Rectal smooth muscle tissue (tissue), 1 donor: Measurements from ENCODE around the gene SIGLEC1.

Experiments used
- H3K27ac ChIP-seq: one replicate; pipeline ENCODE4 v1.7.0; 2013; ENCODE audit warnings: low read depth, low read length, inconsistent platforms
- H3K27me3 ChIP-seq: one replicate; pipeline ENCODE4 v1.7.0; 2013; ENCODE audit warnings: low read length; ENCODE audit not compliant: control insufficient read depth, insufficient read depth
- H3K36me3 ChIP-seq: one replicate; pipeline ENCODE4 v1.7.0; 2013; ENCODE audit warnings: low read length; ENCODE audit not compliant: control insufficient read depth, insufficient read depth
- H3K4me1 ChIP-seq: one replicate; pipeline ENCODE4 v1.7.0; 2013; ENCODE audit warnings: low read length; ENCODE audit not compliant: control insufficient read depth, insufficient read depth
- H3K4me3 ChIP-seq: one replicate; pipeline ENCODE4 v1.7.0; 2013; ENCODE audit warnings: low read length
- H3K9ac ChIP-seq: one replicate; pipeline ENCODE4 v1.7.0; 2013; ENCODE audit warnings: low read length

SIGLEC1 gene

GRCh38 chr20:3677733-3678132 is 34.7 kb downstream of the SIGLEC1 start:
- H3K9ac ChIP-seq: no peak overlapping the region
- peaks cover 36% of the 10 kb centered on the region for H3K4me1 ChIP-seq
- H3K4me3 ChIP-seq: no peak overlapping the region
- H3K27me3 ChIP-seq: peaks cover 8% of the 10 kb centered on the region
- H3K27ac ChIP-seq: peak overlapping the region; percentile 63
- peaks cover 3% of the 10 kb centered on the region for H3K36me3 ChIP-seq

DNA sequence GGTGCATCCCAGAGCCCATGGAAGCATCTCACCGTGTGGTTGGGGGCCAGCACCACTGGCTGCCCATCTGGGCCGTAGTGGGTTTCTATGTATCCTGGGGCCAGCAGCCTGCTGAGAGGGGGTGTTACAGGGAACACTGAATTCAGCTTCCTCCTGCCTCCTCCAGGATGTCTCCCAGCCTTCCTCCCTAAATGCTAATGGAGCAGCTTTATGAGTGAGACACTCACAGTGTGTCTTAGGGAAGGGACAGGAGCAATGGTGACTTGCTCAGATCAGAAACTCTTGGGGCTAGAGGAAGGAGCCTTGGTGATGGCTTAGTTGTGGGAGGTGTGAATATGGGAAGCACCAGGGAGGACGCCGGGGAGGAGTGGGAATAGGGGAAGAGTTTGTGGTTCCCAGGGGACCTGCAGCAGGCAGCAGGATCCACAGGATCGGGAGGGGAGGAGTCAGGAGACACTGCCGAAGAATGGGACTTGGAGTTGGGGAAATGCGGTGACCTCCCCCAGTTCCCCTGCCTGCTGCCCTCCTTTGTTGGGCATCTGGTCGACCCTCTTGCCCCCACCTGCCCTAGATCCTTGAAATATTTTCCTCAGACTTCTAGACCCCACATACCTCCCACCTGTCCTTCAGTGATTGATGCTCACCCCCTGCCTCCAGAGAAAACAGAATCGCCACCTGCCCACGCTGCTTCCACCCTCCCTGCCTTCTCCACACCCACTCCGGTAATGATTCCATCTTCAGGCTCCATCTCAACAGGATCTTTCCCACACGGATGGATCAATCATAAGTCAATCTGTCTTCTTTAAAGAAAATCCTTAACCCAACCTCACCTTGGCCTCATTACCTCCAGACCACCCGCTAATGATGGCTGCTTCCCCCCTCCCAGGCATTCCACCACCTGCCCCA is 37.2 kb downstream of the SIGLEC1 start:
- peaks cover 29% of the 10 kb centered on the region for H3K4me1 ChIP-seq
- no peak overlapping the region for H3K4me3 ChIP-seq
- peaks cover 7% of the 10 kb centered on the region for H3K36me3 ChIP-seq
- peaks cover 9% of the 10 kb centered on the region for H3K27me3 ChIP-seq
- H3K27ac ChIP-seq: no peak overlapping the region
- no peak overlapping the region for H3K9ac ChIP-seq

GRCh38 chr20:3674447-3674846 is 38.0 kb downstream of the SIGLEC1 start:
- Histone ChIP-seq H3K27ac (no peak overlapping the region), H3K36me3 (peaks cover 7% of the 10 kb centered on the region), H3K4me1 (peaks cover 21% of the 10 kb centered on the region), H3K27me3 (peaks cover 9% of the 10 kb centered on the region), H3K9ac (no peak overlapping the region), H3K4me3 (no peak overlapping the region)

DNA sequence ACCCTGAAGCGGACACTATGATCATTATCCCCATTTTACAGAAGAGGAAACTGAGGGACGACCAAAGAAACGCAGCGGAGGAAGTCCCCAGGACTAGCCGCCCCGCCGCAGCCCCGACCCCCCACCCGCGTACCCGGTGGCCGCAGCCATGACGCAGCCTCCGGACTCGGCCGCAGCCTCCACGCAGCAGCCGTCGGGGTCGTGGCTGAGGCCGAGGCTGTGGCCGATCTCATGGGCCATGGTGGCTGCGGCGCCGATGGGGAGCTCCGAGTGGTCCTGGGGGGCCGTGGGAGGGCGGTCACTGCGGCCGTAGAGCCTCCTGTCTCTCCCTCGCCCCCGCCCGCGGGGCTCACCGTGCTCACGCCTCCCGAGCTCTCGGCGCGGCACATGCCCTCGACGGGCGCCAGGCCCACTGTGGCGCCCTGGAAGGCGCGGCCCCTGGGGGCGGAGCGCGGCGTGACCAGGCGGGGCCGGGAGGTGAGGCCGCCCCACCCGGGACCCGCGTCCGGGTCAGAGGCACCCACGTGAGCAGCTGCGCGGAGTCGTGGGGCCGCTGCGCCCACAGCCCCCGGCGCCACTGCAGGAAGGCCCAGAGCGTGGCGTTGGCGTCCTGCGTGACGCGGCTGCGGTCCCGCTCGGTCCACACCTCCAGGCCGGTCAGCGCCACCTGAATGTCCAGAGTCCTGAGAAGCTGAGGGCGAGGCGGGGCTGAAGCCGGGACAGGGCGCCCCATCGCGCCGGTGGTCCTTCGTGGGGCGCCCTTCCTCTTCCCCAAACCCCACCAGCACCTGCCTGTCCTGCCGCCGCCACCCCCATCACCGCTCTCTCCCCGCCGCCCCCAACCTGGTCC is 39.0 kb downstream of the SIGLEC1 start:
- H3K4me3 ChIP-seq: no peak overlapping the region
- H3K9ac ChIP-seq: no peak overlapping the region
- H3K27me3 ChIP-seq: peaks cover 9% of the 10 kb centered on the region
- peaks cover 7% of the 10 kb centered on the region for H3K36me3 ChIP-seq
- H3K27ac ChIP-seq: no peak overlapping the region
- H3K4me1 ChIP-seq: peaks cover 15% of the 10 kb centered on the region

DNA sequence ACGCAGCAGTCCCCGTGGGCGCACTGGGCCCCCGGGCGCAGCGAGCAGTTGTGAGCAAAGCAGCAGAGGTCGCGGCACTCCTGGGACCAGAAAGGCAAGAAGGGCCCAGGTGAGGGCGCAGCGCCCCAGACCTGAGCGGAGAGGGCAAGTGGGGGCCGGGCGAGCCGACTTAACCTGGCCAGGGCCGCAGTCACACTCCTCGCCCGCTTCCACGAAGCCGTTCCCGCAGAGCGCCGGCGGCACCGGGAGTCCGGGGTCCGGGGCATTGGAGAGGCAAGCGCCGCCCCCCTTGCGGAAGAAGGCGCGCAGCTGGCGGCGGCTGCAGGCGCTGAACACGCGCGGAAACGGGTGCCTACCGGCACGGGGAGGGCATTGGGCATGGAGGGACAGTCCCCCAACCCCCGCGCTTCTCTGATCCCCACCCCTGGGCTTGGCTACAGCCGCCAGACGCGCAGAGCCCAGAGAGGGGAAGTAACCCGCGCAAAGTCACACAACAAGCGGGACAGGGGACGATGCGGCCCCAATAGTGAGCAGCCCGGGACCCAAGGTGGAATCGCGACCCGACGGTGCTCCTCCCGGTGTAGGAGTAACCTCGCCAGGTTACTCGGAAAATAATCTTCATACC is 39.7 kb downstream of the SIGLEC1 start:
- H3K4me1 ChIP-seq: peaks cover 10% of the 10 kb centered on the region
- no peak overlapping the region for H3K27ac ChIP-seq
- no peak overlapping the region for H3K9ac ChIP-seq
- peaks cover 7% of the 10 kb centered on the region for H3K36me3 ChIP-seq
- H3K4me3 ChIP-seq: no peak overlapping the region
- peaks cover 9% of the 10 kb centered on the region for H3K27me3 ChIP-seq

DNA sequence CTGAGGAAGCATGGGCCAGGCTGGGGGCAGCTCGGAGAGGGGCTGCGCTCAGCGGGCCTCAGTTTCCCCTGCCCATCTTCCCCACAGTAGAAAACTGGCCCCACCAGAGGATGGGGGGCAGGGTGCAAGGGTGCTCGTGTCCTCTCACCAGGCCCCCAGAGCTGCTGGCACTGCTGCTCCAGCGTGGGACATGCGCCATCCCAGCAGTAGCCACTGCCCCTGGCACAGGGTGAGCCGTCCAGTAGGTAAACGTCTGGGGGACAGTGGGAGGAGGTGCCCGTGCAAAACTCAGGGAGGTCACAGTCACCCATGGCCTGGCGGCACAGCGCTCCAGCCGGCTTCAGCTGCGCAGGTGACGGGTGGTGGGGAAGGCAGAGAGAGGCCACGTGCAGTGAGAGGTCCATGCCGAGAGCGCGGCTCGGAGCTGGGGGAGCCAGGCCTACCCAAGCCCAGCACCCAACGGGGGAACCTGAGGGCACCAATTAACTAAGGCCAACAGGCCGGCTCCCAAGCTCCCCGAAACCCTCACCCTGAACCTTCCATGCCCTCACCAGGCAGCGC is 40.3 kb downstream of the SIGLEC1 start:
- H3K9ac ChIP-seq: no peak overlapping the region
- no peak overlapping the region for H3K27ac ChIP-seq
- no peak overlapping the region for H3K4me3 ChIP-seq
- peaks cover 9% of the 10 kb centered on the region for H3K27me3 ChIP-seq
- H3K4me1 ChIP-seq: peaks cover 5% of the 10 kb centered on the region
- peaks cover 7% of the 10 kb centered on the region for H3K36me3 ChIP-seq

DNA sequence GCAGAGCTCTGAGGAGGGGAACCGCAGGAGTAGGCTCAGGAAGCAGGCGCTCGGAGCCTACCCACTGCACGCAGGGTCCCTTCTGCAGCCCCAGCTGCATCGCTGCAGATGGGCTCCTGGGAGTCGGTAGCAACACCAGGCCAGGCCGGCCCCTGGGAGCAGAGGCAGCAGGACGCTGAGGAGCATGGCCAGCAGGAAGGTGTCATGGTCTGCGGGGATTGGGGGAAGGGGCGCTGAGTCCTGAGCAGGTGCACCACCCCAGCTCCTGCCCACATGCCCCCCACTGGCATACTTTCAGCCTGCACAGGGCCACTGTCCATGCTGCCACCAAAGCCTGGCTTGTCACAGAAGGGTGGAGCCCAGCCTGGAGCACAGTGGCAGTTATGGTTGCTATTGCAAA is 41.5 kb downstream of the SIGLEC1 start:
- Histone ChIP-seq H3K4me3 (no peak overlapping the region), H3K36me3 (peaks cover 7% of the 10 kb centered on the region), H3K9ac (no peak overlapping the region), H3K27me3 (peaks cover 9% of the 10 kb centered on the region), H3K27ac (no peak overlapping the region), H3K4me1 (no peaks in the 10 kb centered on the region)

- Histone ChIP-seq H3K4me1 (no peaks in the 10 kb centered on the region), H3K4me3 (no peak overlapping the region), H3K9ac (no peak overlapping the region), H3K36me3 (peaks cover 6% of the 10 kb centered on the region), H3K27ac (no peak overlapping the region), H3K27me3 (peaks cover 9% of the 10 kb centered on the region)
These were observed 41.9 kb downstream of the SIGLEC1 start for GRCh38 chr20:3670511-3670910.

DNA sequence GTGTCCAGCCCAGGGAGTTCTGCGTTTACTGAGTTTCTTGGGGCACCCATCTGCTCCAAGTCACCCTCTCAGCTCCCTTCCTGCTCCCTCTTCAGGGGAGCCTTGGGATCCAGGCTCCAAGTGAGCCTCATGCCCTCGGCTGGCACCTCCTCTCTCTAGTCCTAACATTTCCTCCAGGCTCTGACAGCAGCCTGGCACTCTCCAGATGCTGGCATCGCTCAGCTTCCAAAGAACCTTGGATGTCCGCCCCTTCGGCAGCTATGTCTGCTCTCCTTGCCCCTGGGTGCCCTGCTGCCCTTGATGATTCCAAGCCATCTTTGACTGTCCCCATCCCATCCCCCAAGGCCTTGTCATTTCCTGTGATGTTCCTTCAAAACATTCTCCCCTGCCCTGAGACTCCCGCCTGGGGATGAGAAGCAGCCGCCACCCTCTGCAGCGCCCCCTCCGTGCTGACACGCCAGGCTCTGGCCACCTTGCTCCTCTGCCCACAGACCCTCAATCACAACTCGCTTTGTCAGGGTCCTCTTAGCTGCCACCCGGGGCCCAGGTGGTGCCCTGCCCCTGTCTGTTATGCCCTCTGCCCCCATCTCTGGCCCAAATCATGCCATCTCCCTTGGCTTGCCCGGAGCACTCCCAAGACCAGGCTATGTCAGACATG is 42.6 kb downstream of the SIGLEC1 start:
- peak overlapping the region; percentile 45 for H3K27ac ChIP-seq
- H3K4me1 ChIP-seq: no peaks in the 10 kb centered on the region
- H3K36me3 ChIP-seq: peaks cover 3% of the 10 kb centered on the region
- H3K9ac ChIP-seq: no peak overlapping the region
- H3K4me3 ChIP-seq: no peak overlapping the region
- H3K27me3 ChIP-seq: peaks cover 9% of the 10 kb centered on the region

- Histone ChIP-seq H3K27me3 (peaks cover 12% of the 10 kb centered on the region), H3K9ac (no peak overlapping the region), H3K4me3 (no peak overlapping the region), H3K27ac (no peak overlapping the region), H3K4me1 (no peaks in the 10 kb centered on the region), H3K36me3 (peaks cover 3% of the 10 kb centered on the region)
These were observed 44.9 kb downstream of the SIGLEC1 start for GRCh38 chr20:3667434-3668037.

DNA sequence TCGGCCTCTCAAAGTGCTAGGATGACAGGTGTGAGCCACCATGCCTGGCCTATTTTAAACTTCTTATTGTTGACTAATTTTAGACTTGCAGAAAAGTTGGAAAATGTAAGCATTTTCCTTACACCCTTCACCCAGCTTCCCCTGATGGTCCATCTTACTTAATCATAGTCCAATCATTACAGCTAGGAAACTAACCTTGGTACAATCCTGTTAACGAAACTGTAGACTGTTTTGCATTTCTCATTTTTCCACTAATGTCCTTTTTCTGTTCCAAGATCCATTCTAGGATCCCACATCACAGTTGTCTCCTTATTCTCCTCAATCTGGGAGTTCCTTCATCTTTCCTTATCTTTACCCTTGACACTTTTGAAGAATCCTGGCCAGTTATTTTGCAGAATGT is 48.5 kb downstream of the SIGLEC1 start:
- no peak overlapping the region for H3K27ac ChIP-seq
- H3K4me3 ChIP-seq: no peak overlapping the region
- H3K9ac ChIP-seq: no peak overlapping the region
- no peaks in the 10 kb centered on the region for H3K4me1 ChIP-seq
- no peaks in the 10 kb centered on the region for H3K36me3 ChIP-seq
- H3K27me3 ChIP-seq: peaks cover 17% of the 10 kb centered on the region
